Trophoblast cell (in vitro differentiated cells and primary cell): ENCODE data around the gene SPOCK1.

ENCODE experiments used
- DNase-seq, 2 donors: peaks; one replicate each; pipeline ENCODE4 v3.0.0-alpha.2; 2016
- H2AFZ ChIP-seq: 2 replicates; pipeline ENCODE4 v1.6.1; 2013; ENCODE audit warnings: low read length, moderate library complexity, mild to moderate bottlenecking; ENCODE audit not compliant: insufficient read depth, poor library complexity
- H2AK5ac ChIP-seq: 2 replicates; pipeline ENCODE4 v1.6.1; 2013; ENCODE audit warnings: mild to moderate bottlenecking, low read length
- H2BK120ac ChIP-seq: 2 replicates; pipeline ENCODE4 v1.6.1; 2013; ENCODE audit warnings: low read length, mild to moderate bottlenecking, moderate library complexity; ENCODE audit not compliant: insufficient read depth, poor library complexity
- H2BK12ac ChIP-seq: 2 replicates; pipeline ENCODE4 v1.6.1; 2013; ENCODE audit warnings: mild to moderate bottlenecking, low read length, moderate library complexity
- H2BK5ac ChIP-seq: 2 replicates; pipeline ENCODE4 v1.6.1; 2013; ENCODE audit warnings: low read length, low read depth, moderate library complexity, mild to moderate bottlenecking; ENCODE audit not compliant: poor library complexity
- H3K14ac ChIP-seq: 2 replicates; pipeline ENCODE4 v1.6.1; 2013; ENCODE audit warnings: mild to moderate bottlenecking, low read length
- H3K18ac ChIP-seq: 2 replicates; pipeline ENCODE4 v1.6.1; 2013; ENCODE audit warnings: mild to moderate bottlenecking, low read length
- H3K23ac ChIP-seq: 2 replicates; pipeline ENCODE4 v1.6.1; 2013; ENCODE audit warnings: low read length
- H3K27ac ChIP-seq: 2 replicates; pipeline ENCODE4 v1.5.1; 2013; ENCODE audit warnings: low read depth, mild to moderate bottlenecking, inconsistent platforms, low read length, moderate library complexity
- H3K27me3 ChIP-seq: 2 replicates; pipeline ENCODE4 v1.6.1; 2013; ENCODE audit warnings: inconsistent platforms, mild to moderate bottlenecking, low read length, moderate library complexity; ENCODE audit not compliant: insufficient read depth
- H3K36me3 ChIP-seq, 2 experiments: 1 replicate in 1 of 2; 2 replicates in 1 of 2; pipeline ENCODE4 v1.6.1; 2013; ENCODE audit warnings: low read length in 2 of 2, mild to moderate bottlenecking in 2 of 2, moderate library complexity in 1 of 2; ENCODE audit not compliant: insufficient read depth in 2 of 2, control insufficient read depth in 1 of 2
- H3K4ac ChIP-seq: 2 replicates; pipeline ENCODE4 v1.6.1; 2013; ENCODE audit warnings: low read depth, mild to moderate bottlenecking, low read length, moderate library complexity
- H3K4me1 ChIP-seq, 2 experiments: 1 replicate in 1 of 2; 2 replicates in 1 of 2; pipeline ENCODE4 v1.6.1; 2013; ENCODE audit warnings: low read length in 2 of 2, mild to moderate bottlenecking in 2 of 2, moderate library complexity in 1 of 2; ENCODE audit not compliant: insufficient read depth in 2 of 2, control insufficient read depth in 1 of 2
- H3K4me2 ChIP-seq: 2 replicates; pipeline ENCODE4 v1.6.1; 2013; ENCODE audit warnings: inconsistent platforms, mild to moderate bottlenecking, low read length, moderate library complexity
- H3K4me3 ChIP-seq: 2 replicates; pipeline ENCODE4 v1.5.1; 2013; ENCODE audit warnings: mild to moderate bottlenecking, low read depth, low read length, inconsistent platforms
- H3K79me1 ChIP-seq: one replicate; pipeline ENCODE4 v1.6.1; 2013; ENCODE audit warnings: low read length
- H3K79me2 ChIP-seq: 2 replicates; pipeline ENCODE4 v1.6.1; 2013; ENCODE audit warnings: low read length, mild to moderate bottlenecking; ENCODE audit not compliant: control insufficient read depth, insufficient read depth, poor library complexity
- H3K9ac ChIP-seq: 2 replicates; pipeline ENCODE4 v1.6.1; 2013; ENCODE audit warnings: mild to moderate bottlenecking, low read length
- H3K9me3 ChIP-seq: 2 replicates; pipeline ENCODE4 v1.6.1; 2013; ENCODE audit warnings: low read depth, mild to moderate bottlenecking, control low read depth, inconsistent platforms, low read length; ENCODE audit not compliant: insufficient read depth
- H4K12ac ChIP-seq: 2 replicates; pipeline ENCODE4 v1.6.1; 2013; ENCODE audit warnings: low read depth, mild to moderate bottlenecking, low read length, moderate library complexity
- H4K8ac ChIP-seq: 2 replicates; pipeline ENCODE4 v1.6.1; 2013; ENCODE audit warnings: low read depth, mild to moderate bottlenecking, low read length, moderate library complexity
- H4K91ac ChIP-seq: one replicate; pipeline ENCODE4 v1.6.1; 2013; ENCODE audit warnings: low read depth, mild to moderate bottlenecking, low read length, moderate library complexity
- whole genome bisulfite sequencing: extraction: QIAGEN DNeasy Blood & Tissue Kit; methylation state at CpG from one replicate; pipeline ENCODE4 v1.1.7; 2013; ENCODE audit warnings: missing lambda C conversion rate; ENCODE audit not compliant: insufficient read length, insufficient coverage; ENCODE audit errors: extremely low coverage; 5-methylcytosine and 5-hydroxymethylcytosine counted together

SPOCK1 gene

DNA sequence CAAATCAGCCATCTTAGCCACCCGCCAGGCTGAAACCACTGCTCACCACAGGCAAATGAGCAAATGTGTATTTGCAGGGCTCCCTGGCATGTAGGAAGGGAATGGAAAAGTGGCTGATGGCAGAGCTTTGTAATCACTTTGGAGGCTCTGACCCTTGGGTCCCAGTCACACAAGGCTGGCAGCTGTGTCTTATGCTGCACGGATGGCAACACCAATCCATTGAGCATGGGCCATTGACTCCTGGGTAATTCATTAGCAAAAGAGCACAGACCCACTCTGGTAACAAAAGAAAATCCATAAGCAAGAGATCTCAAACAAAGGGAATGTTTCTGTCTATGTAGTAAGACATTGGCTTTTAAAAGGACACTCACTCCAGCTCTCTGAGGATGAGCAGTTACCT is 57.6 kb downstream of the SPOCK1 start:
- no peak overlapping the region for H4K12ac ChIP-seq
- no peak overlapping the region for H3K27ac ChIP-seq

DNA sequence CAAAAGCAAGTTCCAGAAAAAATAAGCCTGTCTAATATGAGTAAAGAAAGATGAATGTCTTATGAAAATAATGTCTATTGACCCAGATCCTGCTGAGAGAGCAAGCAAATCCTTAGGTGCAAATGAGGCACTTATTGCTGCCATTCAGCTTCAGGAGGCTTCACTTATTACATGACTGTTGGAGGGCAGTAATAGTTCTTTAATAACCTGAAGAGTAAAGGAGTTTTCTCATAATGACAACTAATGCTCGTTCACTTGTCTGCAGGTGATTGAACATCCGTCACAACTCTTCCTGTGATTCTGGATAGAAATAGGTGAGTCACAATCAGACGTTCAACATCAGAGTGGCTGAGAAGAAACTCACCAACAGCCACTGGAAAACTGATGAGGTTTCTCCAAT is 58.3 kb downstream of the SPOCK1 start:
- Histone ChIP-seq H3K23ac (no peak overlapping the region), H2AFZ (no peak overlapping the region), H3K4me3 (no peak overlapping the region), H2BK5ac (no peak overlapping the region), H3K18ac (no peak overlapping the region), H3K9ac (no peak overlapping the region), H2BK12ac (no peak overlapping the region), H3K4ac (no peak overlapping the region), H3K27ac (no peak overlapping the region), H4K91ac (no peak overlapping the region), H3K14ac (no peak overlapping the region), H2BK120ac (no peak overlapping the region), H3K4me2 (no peak overlapping the region), H3K79me1 (no peaks in the 10 kb centered on the region), H3K79me2 (no peaks in the 10 kb centered on the region), H3K4me1 (no peaks in the 10 kb centered on the region), H4K12ac (no peak overlapping the region), H3K27me3 (no peaks in the 10 kb centered on the region), H2AK5ac (no peak overlapping the region), H4K8ac (no peak overlapping the region), H3K36me3 (no peaks in the 10 kb centered on the region), H3K9me3 (no peaks in the 10 kb centered on the region)
- WGBS = no CpG with 5 or more reads among the region's 3 CpGs
- no peak for DNase-seq

More for the DNA sequence above, 57.6 kb downstream of the SPOCK1 start:
- no peaks in the 10 kb centered on the region for H3K27me3 ChIP-seq
- no peaks in the 10 kb centered on the region for H3K36me3 ChIP-seq
- H3K18ac ChIP-seq = no peak overlapping the region
- H2BK120ac ChIP-seq = no peak overlapping the region
- H3K4me2 ChIP-seq = no peak overlapping the region
- no peak overlapping the region for H3K14ac ChIP-seq
- H3K9ac ChIP-seq = no peak overlapping the region
- no peak overlapping the region for H4K8ac ChIP-seq
- no peak overlapping the region for H2BK12ac ChIP-seq
- DNase-seq = no peak
- no peak overlapping the region for H2AK5ac ChIP-seq
- no peaks in the 10 kb centered on the region for H3K9me3 ChIP-seq
- no peak overlapping the region for H4K91ac ChIP-seq
- H3K79me2 ChIP-seq = no peaks in the 10 kb centered on the region
- H3K79me1 ChIP-seq = no peaks in the 10 kb centered on the region
- no peak overlapping the region for H3K23ac ChIP-seq
- H3K4me3 ChIP-seq = no peak overlapping the region
- H3K4ac ChIP-seq = no peak overlapping the region
- whole genome bisulfite sequencing = no CpG with 5 or more reads among the region's 2 CpGs
- no peak overlapping the region for H2BK5ac ChIP-seq
- H2AFZ ChIP-seq = no peak overlapping the region
- no peaks in the 10 kb centered on the region for H3K4me1 ChIP-seq

DNA sequence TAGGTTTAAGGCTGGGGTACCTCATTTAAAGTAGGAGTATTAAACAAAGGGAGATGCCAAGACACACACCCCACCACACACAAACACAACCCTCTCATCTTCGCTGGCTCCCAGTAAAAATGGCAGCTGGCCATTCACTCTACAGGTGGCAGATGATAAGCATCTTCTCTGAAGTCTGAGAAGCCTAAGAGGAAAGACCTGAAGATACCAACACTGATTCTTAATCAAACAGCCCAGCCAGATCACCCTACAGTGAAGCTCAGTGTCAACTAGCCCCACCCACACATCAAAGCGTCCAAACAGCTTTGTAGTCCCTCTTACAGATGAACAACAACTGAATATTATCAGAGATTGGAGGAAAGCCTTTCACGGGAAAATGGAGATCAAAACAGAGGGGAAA is 59.5 kb downstream of the SPOCK1 start:
- H3K27ac ChIP-seq = no peak overlapping the region
- no peaks in the 10 kb centered on the region for H3K79me2 ChIP-seq
- H2AFZ ChIP-seq = no peak overlapping the region
- H3K27me3 ChIP-seq = no peaks in the 10 kb centered on the region
- H3K79me1 ChIP-seq = no peaks in the 10 kb centered on the region
- H4K8ac ChIP-seq = no peak overlapping the region
- no peak for DNase-seq
- H2BK12ac ChIP-seq = no peak overlapping the region
- H3K36me3 ChIP-seq = no peaks in the 10 kb centered on the region
- no CpG with 5 or more reads among the region's 3 CpGs for WGBS
- no peak overlapping the region for H3K9ac ChIP-seq
- no peak overlapping the region for H2BK5ac ChIP-seq
- no peak overlapping the region for H2BK120ac ChIP-seq
- H3K9me3 ChIP-seq = no peaks in the 10 kb centered on the region
- H3K4me1 ChIP-seq = no peaks in the 10 kb centered on the region
- no peak overlapping the region for H4K12ac ChIP-seq
- H3K14ac ChIP-seq = no peak overlapping the region
- H2AK5ac ChIP-seq = no peak overlapping the region
- no peak overlapping the region for H3K18ac ChIP-seq
- no peak overlapping the region for H3K4me2 ChIP-seq
- H3K4ac ChIP-seq = no peak overlapping the region
- H4K91ac ChIP-seq = no peak overlapping the region
- H3K4me3 ChIP-seq = no peak overlapping the region
- H3K23ac ChIP-seq = no peak overlapping the region

DNA sequence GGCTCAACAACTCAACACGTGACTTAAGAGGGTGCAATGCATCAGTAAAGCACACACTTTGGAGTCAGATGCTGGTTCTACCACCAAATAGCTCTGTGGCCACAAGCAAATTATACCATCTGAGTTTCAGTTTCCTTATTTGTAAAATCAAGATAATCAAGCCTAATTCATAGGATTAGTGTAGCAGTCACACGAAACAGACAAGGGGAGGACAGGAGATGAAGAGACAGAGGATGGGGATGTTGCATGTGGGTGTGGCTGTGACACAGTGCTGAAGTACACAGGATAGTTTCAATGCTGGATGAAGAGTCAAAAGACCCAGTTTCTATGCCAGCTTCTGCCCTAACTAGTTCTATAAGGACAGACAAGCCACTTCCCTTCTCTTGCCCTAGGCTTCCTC is 60.2 kb downstream of the SPOCK1 start:
- Histone ChIP-seq H3K27me3 (no peaks in the 10 kb centered on the region), H3K4me2 (no peak overlapping the region), H4K8ac (no peak overlapping the region), H3K79me2 (no peaks in the 10 kb centered on the region), H2BK12ac (no peak overlapping the region), H3K4ac (no peak overlapping the region), H2AFZ (no peak overlapping the region), H3K23ac (no peak overlapping the region), H3K9ac (no peak overlapping the region), H4K91ac (no peak overlapping the region), H3K4me1 (no peaks in the 10 kb centered on the region), H2BK120ac (no peak overlapping the region), H4K12ac (no peak overlapping the region), H3K79me1 (no peaks in the 10 kb centered on the region), H3K27ac (no peak overlapping the region), H3K36me3 (no peaks in the 10 kb centered on the region), H3K18ac (no peak overlapping the region), H2BK5ac (no peak overlapping the region), H2AK5ac (no peak overlapping the region), H3K9me3 (no peaks in the 10 kb centered on the region), H3K4me3 (no peak overlapping the region), H3K14ac (no peak overlapping the region)
- no peak for DNase-seq
- WGBS = no CpG with 5 or more reads among the region's 2 CpGs
